Ammon's horn (tissue), 1 donor: ENCODE measurements around the gene CHURC1.
A peak's percentile ranks its signal among the peaks of the same experiment; 100 is the strongest.

Experiments
- DNase-seq: peaks from one replicate; pipeline ENCODE4 v3.0.0-alpha.2; 2016; ENCODE audit warnings: low spot score

Gene CHURC1

DNA sequence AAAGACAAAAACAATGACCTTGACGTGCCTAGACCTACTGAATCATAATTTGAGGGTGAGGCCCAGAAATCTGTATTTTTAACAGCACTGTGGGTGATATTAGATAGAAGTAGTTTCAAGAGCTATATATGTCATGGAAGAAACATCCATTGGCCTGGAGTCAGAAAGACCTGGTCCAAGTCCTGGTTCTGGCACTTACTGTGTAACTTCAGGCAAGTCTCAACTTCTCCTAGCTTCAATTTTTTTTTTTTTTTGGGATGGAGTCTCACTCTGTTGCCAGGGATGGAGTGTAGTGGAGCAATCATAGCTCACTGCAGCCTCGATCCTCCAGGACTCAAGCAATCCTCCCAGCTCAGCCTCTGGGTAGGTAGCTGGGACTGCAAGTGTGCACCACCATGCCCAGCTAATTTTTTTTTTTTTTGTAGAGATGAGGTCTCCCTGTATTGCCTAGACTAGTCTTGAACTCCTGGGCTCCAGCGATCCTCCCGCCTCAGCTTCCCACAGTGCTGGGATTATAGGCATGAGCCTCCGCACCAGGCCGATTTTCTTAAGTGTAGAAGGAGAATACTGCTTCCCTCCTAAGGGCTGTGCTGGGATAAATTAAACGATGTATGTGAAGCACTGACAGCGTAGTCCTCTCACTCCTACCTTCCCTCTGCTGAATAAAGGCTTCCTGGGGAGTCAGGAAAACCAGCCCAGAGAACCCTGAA lies 42.6 kb downstream of the CHURC1 start:
- no peak for DNase-seq

DNA sequence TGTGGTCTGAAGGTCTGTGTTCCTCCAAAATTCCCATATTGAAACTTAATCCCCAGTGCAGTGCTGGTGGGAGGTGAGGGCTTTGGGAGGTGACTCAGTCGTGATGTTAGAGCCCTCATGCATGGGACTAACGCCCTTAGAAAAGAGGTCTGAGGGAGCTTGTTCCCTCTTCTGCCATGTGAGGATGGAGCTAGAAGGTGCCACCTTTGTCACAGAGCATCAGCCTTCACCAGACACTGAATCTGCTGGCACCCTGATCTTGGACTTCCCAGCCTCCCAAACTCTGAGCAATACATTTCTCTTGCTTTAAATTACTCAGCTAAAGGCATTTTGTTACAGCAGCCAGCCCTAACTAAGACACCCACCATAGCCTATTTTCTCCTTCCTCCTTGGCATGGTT lies 43.9 kb downstream of the CHURC1 start:
- DNase-seq: no peak

DNA sequence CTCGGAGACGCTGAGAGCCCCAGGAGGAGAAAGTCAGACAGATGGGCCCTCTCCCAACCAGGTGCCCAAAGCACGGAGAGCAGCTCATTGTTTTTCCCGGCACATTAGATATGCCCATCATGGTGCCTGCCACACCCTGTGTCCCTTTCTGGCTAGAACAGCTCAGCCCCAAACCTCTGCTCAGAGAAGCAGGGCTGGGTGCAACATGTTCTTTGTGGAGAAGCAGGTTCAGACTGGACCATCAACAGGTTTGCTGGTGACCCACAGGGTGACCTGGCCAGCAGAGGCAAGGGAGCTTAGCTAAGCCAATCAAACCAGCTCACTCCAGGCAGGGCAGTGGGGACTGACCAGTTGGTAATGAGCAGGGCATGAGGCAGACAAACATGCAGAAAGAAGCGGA lies 44.5 kb downstream of the CHURC1 start:
- no peak for DNase-seq

DNA sequence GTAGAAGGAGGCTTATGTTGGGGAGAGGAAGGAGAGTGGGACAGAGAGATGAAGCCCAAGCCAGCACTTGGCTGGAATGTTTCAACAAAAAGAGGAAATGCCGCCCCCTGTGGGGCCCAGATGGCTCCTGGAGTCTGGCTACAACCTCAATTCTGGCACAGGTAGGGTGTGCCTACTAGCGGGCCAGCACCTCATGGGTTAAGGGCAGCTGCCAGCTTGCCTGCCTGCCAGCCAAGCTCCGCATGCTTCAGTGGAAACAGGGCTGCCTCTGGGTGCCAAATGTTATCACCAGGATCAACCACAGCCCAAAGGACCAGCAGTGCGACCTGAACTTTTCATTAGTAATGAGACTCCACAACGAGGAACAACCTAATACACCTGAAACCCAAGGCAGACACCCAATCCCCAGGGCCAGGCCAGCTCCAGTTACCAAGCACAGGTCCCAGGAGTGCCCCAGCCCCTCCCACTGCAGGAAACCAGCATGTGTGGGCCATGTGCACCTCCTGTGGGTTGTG lies 46.6 kb downstream of the CHURC1 start:
- no peak for DNase-seq

DNA sequence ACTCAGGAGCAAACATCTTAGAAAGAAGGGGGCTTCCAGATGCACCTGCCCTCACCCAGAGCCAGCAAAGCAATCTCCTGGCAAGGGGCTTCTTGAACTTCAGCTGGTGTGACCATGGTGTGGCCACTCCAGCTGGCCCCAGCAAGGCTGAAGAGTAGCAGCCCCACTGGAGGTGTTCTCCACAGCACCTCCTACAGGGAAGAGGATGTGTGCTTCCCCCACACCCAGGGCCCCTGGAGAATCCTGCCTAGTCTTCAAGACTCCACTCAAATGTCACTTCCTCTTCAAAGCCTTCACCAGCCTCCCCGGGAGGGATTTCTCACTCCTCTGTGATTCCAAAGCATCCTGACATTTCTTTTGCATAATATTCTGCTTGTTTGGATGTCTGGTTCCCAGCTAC lies 49.4 kb downstream of the CHURC1 start:
- no peak for DNase-seq

DNA sequence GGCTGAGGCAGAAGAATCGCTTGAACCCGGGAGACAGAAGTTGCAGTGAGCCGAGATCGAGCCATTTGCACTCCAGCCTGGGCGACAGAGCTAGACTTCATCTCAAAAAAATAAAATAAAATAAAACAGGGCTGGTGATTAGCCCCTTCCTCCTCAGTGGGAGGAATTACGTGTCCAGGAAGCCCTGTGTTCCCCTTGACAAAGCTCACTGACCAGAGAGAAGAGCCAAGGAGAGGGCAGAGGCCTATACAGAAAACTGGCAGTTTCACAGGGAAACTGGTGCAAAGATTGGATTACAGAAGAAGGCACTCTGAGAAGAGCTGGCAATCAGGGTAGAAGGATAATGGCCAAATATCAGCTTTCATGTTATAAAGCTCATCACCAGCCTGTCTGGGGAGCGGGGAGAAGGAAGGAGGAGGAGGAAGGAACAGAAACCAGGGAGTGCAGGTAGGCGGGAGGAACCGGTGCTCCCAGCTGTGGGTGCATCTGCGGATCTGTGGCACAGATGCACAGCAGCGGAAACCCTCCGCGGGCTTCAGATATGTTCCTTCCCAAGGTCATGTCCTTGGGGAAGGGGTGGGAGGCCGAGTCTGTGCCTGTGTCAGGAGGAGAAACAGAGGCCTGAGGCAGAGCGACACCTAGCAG lies 51.2 kb downstream of the CHURC1 start:
- no peak for DNase-seq

DNA sequence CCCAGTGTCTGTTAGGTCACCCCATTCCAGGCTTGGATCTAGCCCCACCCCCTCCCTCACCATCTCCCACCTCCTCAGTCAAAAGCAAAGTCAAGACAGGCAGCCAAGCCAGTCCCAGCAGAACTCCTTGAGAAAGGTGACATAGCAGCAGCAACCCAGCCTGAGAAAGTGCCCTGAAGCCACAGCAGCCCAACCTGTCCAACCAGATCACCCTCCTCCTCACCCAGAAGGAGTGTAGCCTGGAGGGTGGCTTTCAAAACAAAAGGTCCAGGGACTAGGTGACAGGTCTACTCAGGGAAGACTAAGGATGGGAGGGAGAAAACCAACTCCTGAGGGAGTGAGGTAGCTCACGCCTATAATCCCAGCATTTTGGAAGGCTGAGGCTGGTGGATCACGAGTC lies 52.7 kb downstream of the CHURC1 start:
- DNase-seq: no peak

DNA sequence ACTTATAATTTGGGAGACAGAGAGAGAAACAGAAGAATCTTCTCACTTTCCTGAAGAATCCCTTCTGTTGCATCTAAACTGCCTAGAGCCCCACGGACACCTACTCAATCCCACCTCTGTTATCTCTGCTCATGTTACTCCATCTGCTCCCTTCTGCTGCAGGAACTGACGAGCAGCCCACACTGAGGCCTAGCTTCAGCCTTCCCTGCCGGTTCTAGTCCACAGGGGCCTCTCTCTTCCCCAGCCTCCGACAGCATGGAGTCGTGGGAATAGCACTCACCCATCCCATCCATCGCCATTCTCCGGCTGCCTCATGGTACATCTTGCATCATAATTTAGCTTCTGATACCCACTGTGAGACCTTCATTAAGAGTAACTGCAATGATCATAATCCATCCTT lies 53.9 kb downstream of the CHURC1 start:
- peak; percentile 64 for DNase-seq

DNA sequence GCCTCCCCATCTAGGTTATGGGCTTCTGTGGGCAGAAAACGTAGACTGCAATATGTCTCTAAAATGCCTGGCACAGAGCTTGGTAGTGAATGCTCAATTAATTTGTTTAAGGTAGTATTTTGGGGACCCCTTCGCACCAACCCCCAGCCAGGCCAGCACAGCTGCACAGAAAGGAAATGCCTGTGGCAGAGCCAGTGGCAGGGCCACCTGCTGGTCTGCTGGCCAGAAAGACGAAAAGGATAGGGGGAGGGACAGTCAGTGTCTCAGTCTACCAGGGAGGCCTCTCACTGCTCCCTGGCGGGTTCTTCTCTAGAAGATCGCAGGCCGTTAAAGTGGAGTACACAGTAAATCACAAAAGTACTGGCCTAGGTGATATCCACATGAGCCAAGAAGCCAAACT lies 54.4 kb downstream of the CHURC1 start:
- no peak for DNase-seq

DNA sequence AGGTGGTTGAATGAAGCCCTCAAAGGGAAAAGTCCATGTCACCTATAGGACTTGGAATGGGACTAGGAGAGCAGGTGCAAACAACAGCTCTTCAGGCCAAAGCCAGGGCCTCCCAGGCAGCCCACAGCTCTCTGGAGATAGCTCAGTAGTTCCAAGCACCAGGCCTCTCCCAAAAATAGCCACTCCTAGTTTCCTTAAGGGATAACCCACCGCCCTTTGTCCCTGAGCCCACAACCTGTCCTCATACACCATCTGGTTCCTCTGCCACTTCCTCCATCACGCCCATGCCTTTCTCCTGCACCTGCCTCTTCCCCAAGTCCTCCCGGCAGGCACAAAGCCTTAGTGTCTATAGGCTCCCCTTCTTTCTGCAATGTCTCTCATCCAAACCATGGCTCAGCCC lies 55.8 kb downstream of the CHURC1 start:
- no peak for DNase-seq

DNA sequence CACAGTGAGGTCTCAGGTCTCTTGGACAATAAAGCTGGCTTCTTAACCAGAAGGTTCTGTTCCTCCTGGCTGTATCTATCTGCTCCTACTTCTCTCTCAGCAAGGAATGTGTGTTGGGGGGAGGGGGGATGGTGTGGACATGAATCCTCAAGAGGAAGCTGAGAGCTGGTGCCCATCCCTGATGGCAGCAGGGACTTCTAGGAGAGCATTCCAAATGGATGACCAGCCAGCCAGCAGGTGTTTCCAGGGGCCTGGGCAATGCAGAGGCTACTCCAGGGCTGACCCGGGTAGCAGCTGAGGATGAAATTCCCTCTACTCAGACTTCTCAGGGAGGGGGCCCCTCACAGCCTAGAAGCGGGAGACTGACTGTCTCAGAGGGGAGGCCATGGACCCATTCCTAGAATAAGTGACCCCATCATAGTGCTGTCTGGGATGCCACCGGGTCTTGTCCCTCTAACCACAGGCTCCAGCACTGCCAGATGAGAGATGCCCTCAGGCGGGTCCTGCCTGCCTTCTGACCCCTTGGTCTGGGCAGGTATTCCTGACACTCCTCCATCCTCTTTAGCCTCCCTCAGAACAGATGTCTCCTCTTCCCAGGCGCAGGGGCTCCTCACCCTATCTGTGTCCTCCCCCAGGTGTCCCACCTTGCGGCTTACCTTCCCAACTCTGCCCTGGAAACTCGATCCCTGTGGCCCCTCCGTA lies 56.7 kb downstream of the CHURC1 start:
- no peak for DNase-seq

DNA sequence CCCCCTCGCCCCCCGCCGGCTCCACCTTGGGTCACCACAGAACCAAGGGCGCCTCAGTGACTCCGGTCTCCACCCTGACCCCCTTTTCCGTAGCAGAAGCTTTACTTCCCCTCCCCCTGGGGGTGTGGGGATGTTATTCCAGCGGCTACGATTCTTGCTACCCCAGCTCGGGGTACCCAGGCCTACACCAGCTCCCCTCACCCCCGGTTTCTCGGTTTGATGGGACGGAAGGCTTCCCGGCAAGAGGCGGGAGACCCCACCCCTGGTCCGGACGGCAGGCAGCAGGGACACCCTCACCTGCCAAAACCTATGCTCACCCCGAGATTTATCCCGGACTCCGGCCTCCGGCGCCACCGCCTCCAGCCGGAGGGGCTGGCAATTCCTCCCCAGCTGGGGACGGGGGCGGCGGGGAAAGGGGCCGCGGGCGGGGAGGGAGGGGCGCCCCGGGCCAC lies 57.3 kb downstream of the CHURC1 start:
- DNase-seq: no peak

DNA sequence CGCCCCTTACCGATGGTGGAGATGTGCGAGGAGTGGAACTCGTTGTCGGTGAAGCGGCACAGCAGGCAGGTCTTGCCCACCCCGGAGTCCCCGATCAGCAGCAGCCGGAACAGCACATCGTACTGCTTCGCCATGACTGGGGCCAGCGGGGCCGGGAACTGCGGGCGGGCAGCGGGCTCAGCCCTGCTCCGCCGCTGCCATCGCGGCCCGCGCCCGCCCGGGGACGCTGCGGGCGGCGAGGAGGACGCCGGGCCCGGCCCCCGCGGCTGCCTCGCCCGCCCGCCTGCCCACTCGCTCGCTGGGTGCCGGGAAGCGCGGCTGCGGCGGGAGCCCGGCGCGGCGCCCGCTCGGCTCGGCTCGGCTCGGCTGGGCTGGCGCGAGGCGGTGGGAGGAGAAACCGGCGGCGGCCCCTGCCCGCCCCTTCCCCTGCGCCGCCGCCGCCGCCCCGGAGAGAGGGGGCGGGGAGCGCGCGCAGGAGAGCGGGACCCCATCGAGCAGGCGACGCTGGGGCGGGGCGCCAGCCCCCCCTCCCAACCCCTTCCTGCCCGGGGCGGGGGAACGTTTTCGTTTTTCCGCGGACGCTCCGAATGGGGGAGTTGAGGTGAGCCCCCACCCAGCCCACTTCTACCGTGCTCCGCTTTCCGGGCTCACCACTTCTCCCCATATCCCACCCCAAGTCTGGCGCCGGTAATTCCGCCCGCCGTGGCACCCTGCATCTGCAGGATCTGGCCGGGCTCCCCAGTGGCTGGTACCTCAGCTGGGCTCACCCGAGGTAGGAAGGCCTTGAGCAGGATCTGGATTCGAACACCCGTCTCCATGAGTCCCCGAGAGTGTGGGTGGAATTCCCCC lies 57.9 kb downstream of the CHURC1 start, which contains the start of gene RAB15:
Gene RAB15, minus strand, starts transcription at position 394 of the 849 bp plus-strand sequence. Its CDS starts 260 bp downstream, at position 134.
- DNase-seq: no peak

DNA sequence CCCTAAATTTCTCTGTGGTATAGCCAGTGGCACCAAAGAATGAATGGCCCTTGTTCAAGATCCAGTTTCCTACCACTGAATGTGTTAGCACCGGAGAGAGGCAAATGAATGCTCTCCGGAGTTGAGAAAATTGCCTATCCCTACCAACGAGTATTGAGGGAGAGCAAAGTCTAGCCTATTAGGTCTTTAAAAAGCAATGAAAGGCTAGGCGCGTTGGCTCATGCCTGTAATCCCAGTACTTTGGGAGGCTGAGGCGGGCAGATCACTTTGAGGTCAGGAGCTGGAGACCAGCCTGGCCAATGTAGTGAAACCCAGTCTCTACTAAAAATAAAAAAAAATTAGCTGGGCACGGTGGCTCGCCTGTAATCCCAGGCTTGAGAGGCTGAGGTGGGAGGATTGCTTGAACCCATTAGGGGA lies 58.8 kb downstream of the CHURC1 start:
- DNase-seq: no peak

DNA sequence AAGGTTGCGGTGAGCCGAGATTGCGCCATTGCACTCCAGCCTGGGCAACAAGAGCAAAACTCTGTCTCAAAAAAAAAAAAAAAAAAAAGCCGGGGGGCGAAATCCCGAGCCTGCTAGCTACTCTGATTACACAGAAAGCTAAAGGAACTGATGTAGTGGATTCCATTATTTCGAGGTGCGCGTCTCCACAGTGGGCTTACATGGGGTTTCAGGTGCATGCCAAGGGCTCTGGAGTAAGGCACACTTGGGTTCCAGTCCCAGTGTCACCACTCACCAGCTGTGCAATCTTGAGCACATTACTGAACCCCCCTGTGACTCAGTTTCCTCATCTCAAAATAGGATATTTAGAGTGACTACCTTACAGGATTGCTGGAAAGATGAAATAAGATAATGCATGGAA lies 59.6 kb downstream of the CHURC1 start:
- DNase-seq: no peak

DNA sequence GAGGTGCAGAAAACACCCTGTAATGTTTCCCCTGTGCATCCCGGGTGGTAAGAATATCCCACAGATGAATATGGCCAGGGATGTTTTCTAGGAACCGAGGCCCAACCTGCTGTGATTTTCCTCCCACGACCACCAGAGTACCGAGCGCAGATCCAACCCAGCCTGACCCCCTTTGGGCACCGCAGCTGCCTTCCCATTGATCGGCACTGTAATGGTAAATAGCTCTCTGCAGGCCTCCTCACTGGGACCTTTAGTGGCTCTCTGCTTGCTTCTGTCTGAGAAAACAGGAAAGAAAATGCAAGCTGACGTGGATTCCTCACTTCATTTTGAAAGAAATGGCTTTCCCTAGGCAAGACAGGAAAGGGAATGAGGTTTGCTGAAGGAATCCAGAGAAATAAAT lies 60.3 kb downstream of the CHURC1 start:
- DNase-seq: no peak

DNA sequence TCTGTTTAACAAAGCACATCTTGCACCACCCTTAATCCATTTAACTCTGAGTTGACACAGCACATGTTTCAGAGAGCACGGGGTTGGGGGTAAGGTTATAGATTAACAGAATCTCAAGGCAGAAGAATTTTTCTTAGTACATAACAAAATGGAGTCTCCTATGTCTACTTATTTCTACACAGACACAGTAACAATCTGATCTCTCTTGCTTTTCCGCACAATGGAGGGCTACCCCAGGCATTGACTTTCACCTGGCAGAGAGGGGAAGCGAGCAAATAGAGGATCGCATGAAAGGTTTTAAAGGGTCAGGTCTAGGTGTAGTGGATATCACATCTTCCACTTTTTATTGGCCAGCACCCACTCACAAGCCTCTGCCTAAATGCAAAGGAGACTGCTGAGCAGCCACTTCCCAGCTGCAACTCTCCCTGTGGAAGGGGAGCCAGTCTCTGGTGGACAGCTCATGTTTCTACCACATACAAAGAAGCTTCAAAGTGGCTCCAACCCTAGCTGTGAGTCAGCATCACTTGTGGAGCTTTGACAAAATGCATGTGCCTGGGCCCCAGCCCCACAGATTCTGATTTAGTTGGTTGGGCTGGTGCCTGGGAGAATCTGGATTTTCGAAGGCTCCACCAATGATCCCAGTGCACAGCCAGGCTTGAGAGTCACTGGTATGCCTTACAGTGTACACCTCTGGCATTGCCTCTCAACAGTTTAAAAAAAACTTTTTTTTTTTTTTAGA lies 65.2 kb downstream of the CHURC1 start:
- no peak for DNase-seq

DNA sequence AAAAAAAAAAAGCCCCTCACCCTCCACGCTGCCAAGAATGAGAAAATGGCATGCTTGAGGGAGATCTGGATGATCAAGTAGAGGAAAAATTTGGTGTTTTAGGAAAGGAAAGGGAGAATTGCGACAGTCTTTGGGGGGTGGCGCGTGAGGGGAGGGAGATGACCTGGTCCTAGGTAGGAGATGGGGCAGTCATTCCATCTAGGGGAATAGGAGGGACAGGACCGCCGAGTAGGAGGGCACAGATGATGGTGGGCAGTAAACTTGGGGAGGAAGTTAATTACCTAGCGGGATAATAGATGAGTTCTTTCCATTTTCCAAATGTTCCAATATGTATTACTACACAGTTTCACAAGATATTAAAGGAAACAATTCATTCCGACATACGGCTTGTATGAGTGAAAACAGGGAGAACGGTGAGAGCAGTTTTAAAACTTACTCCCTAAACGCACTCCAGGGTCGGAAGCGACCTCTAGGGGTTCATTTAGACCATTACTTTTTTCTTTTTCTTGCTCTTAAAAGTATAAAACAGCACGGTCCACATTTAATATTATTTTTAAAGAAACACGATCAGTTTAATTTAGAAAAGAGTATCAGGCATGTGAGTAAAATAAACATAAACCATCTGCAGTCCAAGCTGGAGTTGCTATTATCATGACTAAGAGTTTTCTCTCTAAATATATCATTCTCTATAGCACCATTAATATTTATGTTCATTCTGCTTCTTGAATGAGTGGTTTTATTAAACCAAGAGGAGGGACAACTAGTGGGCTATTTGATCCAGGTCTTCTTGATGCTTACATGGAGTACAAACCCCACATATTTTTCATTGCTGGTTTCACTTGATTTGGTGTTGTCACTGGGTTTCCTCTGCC lies 69.4 kb downstream of the CHURC1 start:
- DNase-seq: peak; percentile 75
